Progenitor cell of endocrine pancreas (in vitro differentiated cells): Measurements from ENCODE around the gene DNM3. TPM values are rescaled to one million over a fixed set of nuclear protein-coding genes. Genes with fewer than 3 reads are reported as not detected.

Experiments
- DNase-seq: peaks from one replicate; pipeline ENCODE4 v3.0.0; 2021; ENCODE audit warnings: low spot score; ENCODE audit not compliant: unreplicated experiment
- H3K27ac Mint-ChIP-seq: 2 replicates; pipeline ENCODE4 v1.8.0; 2021; ENCODE audit warnings: mild to moderate bottlenecking, moderate library complexity, mixed read lengths
- H3K27me3 Mint-ChIP-seq: 2 replicates; pipeline ENCODE4 v1.8.0; 2021; ENCODE audit warnings: mixed read lengths
- H3K36me3 Mint-ChIP-seq: 2 replicates; pipeline ENCODE4 v1.8.0; 2022; ENCODE audit warnings: mixed read lengths; ENCODE audit not compliant: insufficient read depth
- H3K4me1 Mint-ChIP-seq: 2 replicates; pipeline ENCODE4 v1.8.0; 2021; ENCODE audit warnings: low read depth, mixed read lengths
- H3K4me3 Mint-ChIP-seq: 2 replicates; pipeline ENCODE4 v1.8.0; 2021; ENCODE audit warnings: low read depth, mild to moderate bottlenecking, moderate library complexity, mixed read lengths
- H3K9me3 Mint-ChIP-seq: 2 replicates; pipeline ENCODE4 v1.8.0; 2021; ENCODE audit warnings: low read depth, mixed read lengths
- CTCF ChIP-seq: fragments of 200-600 bp; sonication (generic); IDR thresholded peaks from one replicate; pipeline ENCODE4 v1.5.0; 2021; ENCODE audit warnings: antibody characterized with exemption, mild to moderate bottlenecking; ENCODE audit not compliant: unreplicated experiment
- total RNA-seq: library from RNA; stranded (reverse); gene quantifications from 2 replicates; pipeline ENCODE4 v1.2.1, GENCODE V29; 2021

The DNM3 gene
- total RNA-seq, 1 donor from 2014 or later, result 0.48 TPM

GRCh38 chr1:172287208-172287607 is 445.9 kb downstream of the DNM3 start:
- Mint-ChIP-seq H3K9me3 (no peaks in the 10 kb centered on the region), H3K4me1 (peaks cover 4% of the 10 kb centered on the region), H3K27ac (no peak overlapping the region), H3K36me3 (no peaks in the 10 kb centered on the region), H3K27me3 (no peaks in the 10 kb centered on the region), H3K4me3 (no peak overlapping the region)
- DNase-seq, result no peak
- TF ChIP-seq CTCF, result no peak

GRCh38 chr1:172288581-172288980 is 447.3 kb downstream of the DNM3 start:
- H3K9me3 Mint-ChIP-seq, result no peaks in the 10 kb centered on the region
- peaks cover 4% of the 10 kb centered on the region for H3K4me1 Mint-ChIP-seq
- DNase-seq, result no peak
- no peak for TF ChIP-seq CTCF
- no peak overlapping the region for H3K27ac Mint-ChIP-seq
- no peaks in the 10 kb centered on the region for H3K36me3 Mint-ChIP-seq
- H3K4me3 Mint-ChIP-seq, result no peak overlapping the region
- no peaks in the 10 kb centered on the region for H3K27me3 Mint-ChIP-seq

GRCh38 chr1:172289448-172289847 is 448.1 kb downstream of the DNM3 start:
- H3K27me3 Mint-ChIP-seq, result no peaks in the 10 kb centered on the region
- H3K9me3 Mint-ChIP-seq, result no peaks in the 10 kb centered on the region
- DNase-seq, result no peak
- no peak for TF ChIP-seq CTCF
- no peaks in the 10 kb centered on the region for H3K36me3 Mint-ChIP-seq
- H3K4me3 Mint-ChIP-seq, result no peak overlapping the region
- no peak overlapping the region for H3K27ac Mint-ChIP-seq
- peaks cover 4% of the 10 kb centered on the region for H3K4me1 Mint-ChIP-seq

- no peaks in the 10 kb centered on the region for H3K9me3 Mint-ChIP-seq
- DNase-seq, result no peak
- no peak for TF ChIP-seq CTCF
- no peak overlapping the region for H3K4me3 Mint-ChIP-seq
- no peak overlapping the region for H3K27ac Mint-ChIP-seq
- no peaks in the 10 kb centered on the region for H3K36me3 Mint-ChIP-seq
- no peaks in the 10 kb centered on the region for H3K27me3 Mint-ChIP-seq
- peaks cover 6% of the 10 kb centered on the region for H3K4me1 Mint-ChIP-seq
These were observed 451.5 kb downstream of the DNM3 start for GRCh38 chr1:172292840-172293239.

- Mint-ChIP-seq H3K36me3 (no peaks in the 10 kb centered on the region), H3K27me3 (no peaks in the 10 kb centered on the region), H3K9me3 (no peaks in the 10 kb centered on the region), H3K4me3 (no peak overlapping the region), H3K27ac (no peak overlapping the region), H3K4me1 (peaks cover 6% of the 10 kb centered on the region)
- DNase-seq, result no peak
- TF ChIP-seq CTCF, result no peak
These were observed 452.1 kb downstream of the DNM3 start for GRCh38 chr1:172293429-172293828.
